ENCODE measurements around the gene MMP24. TPM values are rescaled to one million over a fixed set of nuclear protein-coding genes. Genes with fewer than 3 reads are reported as not detected.

MMP24 gene
- total and polyA plus RNA-seq, 4 donors, result 15.3 to 51.0 (median 35.4) TPM

DNA sequence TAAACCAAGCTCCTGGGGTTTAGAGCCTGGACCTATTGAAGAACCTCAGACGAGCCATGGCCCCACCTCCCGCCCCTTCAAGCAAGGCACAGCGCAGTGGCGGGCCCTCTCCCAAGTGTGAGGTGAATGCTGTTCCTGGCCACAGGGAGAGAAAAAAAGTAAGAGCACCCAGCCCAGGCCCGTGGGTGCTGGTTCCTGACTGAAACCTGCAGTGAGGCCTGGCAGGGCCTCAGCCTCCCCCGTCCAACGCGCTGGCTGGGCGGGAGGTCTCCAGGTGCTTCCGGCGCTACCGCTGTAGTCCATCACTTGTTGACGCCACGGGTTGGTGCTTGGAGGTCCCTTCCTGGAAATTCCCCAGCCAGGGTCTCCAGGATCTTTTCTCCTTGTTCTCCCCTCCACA, 71.2 kb downstream of the MMP24 start:
- 93% methylated on average over 14 of the region's 14 CpGs for whole genome bisulfite sequencing (ENCODE audit: insufficient coverage)
- no peak overlapping the region for H3K4me3 ChIP-seq (ENCODE audit: low read depth, low read length)
- H3K27ac ChIP-seq (ENCODE audit: low read depth, low read length), result no peak overlapping the region
- no peak for DNase-seq (ENCODE audit: low read depth in 4 of 6, low spot score in 6 of 6)
- no peaks in the 10 kb centered on the region for H3K4me1 ChIP-seq (ENCODE audit: control insufficient read depth, insufficient read depth, low read length)
- H3K27me3 ChIP-seq (ENCODE audit: control insufficient read depth, insufficient read depth, low read length), result no peaks in the 10 kb centered on the region
- H3K36me3 ChIP-seq (ENCODE audit: control insufficient read depth, insufficient read depth, low read length), result peaks cover 6% of the 10 kb centered on the region
- H3K9me3 ChIP-seq (ENCODE audit: control insufficient read depth, insufficient read depth, low read length), result no peaks in the 10 kb centered on the region

DNA sequence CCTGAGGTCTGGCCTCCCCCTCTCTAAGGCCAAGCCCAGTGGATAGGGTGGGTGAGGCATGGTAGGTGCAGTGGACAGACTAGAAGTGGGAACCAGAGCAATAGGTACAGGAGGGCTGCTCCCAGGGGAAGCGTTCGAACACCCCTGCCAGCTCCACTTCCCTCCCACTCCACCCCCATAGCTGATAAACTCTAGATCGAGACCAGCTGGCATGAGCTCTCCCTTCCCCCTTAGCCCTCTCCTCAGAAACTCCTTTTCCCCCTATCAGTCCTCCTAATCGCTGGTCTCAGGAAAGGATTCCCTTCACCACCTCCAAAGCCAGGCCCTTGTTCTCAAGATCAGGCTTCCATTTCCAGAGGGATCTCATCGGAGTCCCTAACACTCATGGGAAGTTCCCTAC, 71.8 kb downstream of the MMP24 start:
- 90% methylated on average over 5 of the region's 5 CpGs for whole genome bisulfite sequencing (ENCODE audit: insufficient coverage)

DNA sequence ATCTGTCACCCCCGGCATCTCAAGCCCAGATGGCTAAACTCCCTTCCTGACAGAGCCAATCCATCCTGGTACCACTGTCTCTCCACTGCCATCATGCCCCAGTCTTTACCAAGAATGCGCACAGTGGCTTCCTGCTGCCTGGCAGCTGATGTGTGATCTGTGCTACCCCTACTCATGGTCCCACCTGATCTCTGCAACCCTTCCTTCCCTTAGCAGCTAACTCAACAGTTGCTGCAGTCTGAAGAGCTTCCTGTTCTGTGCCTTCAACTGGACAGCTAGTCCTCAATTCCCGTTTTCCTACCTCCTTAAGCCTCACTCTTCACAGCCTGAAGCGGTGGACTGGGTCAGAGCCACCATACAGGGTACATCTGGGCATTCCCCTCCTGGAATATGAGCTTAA, 73.3 kb downstream of the MMP24 start:
- Histone ChIP-seq H3K4me1 (ENCODE audit: control insufficient read depth, insufficient read depth, low read length) (peaks cover 10% of the 10 kb centered on the region), H3K9me3 (ENCODE audit: control insufficient read depth, insufficient read depth, low read length) (no peaks in the 10 kb centered on the region), H3K27me3 (ENCODE audit: control insufficient read depth, insufficient read depth, low read length) (no peaks in the 10 kb centered on the region), H3K4me3 (ENCODE audit: low read depth, low read length) (no peak overlapping the region), H3K36me3 (ENCODE audit: control insufficient read depth, insufficient read depth, low read length) (peaks cover 22% of the 10 kb centered on the region), H3K27ac (ENCODE audit: low read depth, low read length) (no peak overlapping the region)
- DNase-seq (ENCODE audit: low read depth in 4 of 6, low spot score in 6 of 6), result no peak
- 84% methylated on average over 4 of the region's 4 CpGs for WGBS (ENCODE audit: insufficient coverage)

More for the DNA sequence above, 71.8 kb downstream of the MMP24 start:
- Histone ChIP-seq H3K27ac (ENCODE audit: low read depth, low read length) (no peak overlapping the region), H3K36me3 (ENCODE audit: control insufficient read depth, insufficient read depth, low read length) (peaks cover 10% of the 10 kb centered on the region), H3K9me3 (ENCODE audit: control insufficient read depth, insufficient read depth, low read length) (no peaks in the 10 kb centered on the region), H3K4me1 (ENCODE audit: control insufficient read depth, insufficient read depth, low read length) (peaks cover under 1% of the 10 kb centered on the region), H3K4me3 (ENCODE audit: low read depth, low read length) (no peak overlapping the region), H3K27me3 (ENCODE audit: control insufficient read depth, insufficient read depth, low read length) (no peaks in the 10 kb centered on the region)
- DNase-seq (ENCODE audit: low read depth in 4 of 6, low spot score in 6 of 6), result no peak

DNA sequence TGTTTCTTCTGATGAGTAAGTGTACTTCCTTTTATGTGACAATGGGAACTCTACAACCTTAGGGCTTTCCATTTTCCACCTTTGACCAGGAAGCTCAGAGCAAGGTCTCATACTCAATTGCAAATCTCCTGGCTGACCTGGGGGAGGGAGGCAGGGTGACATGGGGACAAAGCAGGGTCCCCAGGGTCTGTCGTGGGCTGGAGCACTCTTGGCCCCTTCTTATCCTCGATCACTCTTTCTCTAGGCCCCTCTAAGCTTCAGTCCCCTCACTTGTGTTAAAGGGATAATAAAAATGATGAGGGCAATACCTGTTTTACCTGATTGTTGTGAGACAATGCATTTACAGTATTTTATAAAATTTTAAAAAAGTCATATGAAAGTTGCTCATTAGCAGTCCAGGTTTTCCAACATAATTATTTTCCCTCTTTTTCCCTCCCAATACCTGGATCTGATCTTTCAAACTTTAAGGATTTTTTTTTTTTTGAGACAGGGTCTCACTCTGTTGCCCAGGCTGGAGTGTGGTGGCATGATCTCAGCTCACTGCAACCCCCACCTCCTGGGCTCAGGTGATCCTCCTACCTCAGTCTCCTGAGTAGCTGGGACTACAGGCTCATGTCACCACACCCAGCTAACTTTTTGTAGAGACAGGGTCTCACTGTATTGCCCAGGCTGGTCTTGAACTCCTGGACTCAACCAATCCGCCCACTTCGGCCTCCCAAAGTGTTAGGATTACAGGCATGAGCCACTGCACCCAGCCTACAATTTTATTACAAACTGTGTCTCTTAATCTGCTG, 74.2 kb downstream of the MMP24 start:
- no peak overlapping the region for H3K27ac ChIP-seq (ENCODE audit: low read depth, low read length)
- H3K36me3 ChIP-seq (ENCODE audit: control insufficient read depth, insufficient read depth, low read length), result peaks cover 25% of the 10 kb centered on the region
- 94% methylated on average over 3 of the region's 4 CpGs for WGBS (ENCODE audit: insufficient coverage)
- DNase-seq (ENCODE audit: low read depth in 4 of 6, low spot score in 6 of 6), result no peak
- no peaks in the 10 kb centered on the region for H3K27me3 ChIP-seq (ENCODE audit: control insufficient read depth, insufficient read depth, low read length)
- no peaks in the 10 kb centered on the region for H3K9me3 ChIP-seq (ENCODE audit: control insufficient read depth, insufficient read depth, low read length)
- no peak overlapping the region for H3K4me3 ChIP-seq (ENCODE audit: low read depth, low read length)
- H3K4me1 ChIP-seq (ENCODE audit: control insufficient read depth, insufficient read depth, low read length), result peaks cover 10% of the 10 kb centered on the region

DNA sequence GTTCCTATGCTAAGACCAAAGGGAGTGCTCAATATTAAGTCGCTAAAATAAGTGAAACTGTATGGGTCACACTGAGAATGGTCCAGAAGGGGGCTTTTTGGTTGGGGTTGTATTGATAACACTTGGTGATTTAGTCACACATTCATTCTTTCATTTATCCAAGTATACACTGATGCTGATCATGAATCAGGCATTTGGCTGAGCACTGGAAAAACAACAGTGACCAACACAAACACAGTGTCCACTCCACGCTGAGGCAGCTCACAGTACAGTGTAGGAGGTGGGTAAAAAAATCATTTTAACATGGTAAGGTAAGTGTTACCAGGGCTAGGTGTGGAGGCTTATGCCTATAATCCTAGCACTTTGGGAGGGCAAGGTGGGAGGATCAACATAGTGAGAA, 74.9 kb downstream of the MMP24 start:
- no peak for DNase-seq (ENCODE audit: low read depth in 4 of 6, low spot score in 6 of 6)
- WGBS (ENCODE audit: insufficient coverage), result no CpG with 5 or more reads among the region's 2 CpGs
- no peak overlapping the region for H3K4me3 ChIP-seq (ENCODE audit: low read depth, low read length)
- peaks cover 10% of the 10 kb centered on the region for H3K4me1 ChIP-seq (ENCODE audit: control insufficient read depth, insufficient read depth, low read length)
- peaks cover 32% of the 10 kb centered on the region for H3K36me3 ChIP-seq (ENCODE audit: control insufficient read depth, insufficient read depth, low read length)
- H3K9me3 ChIP-seq (ENCODE audit: control insufficient read depth, insufficient read depth, low read length), result no peaks in the 10 kb centered on the region
- H3K27me3 ChIP-seq (ENCODE audit: control insufficient read depth, insufficient read depth, low read length), result no peaks in the 10 kb centered on the region
- H3K27ac ChIP-seq (ENCODE audit: low read depth, low read length), result no peak overlapping the region

DNA sequence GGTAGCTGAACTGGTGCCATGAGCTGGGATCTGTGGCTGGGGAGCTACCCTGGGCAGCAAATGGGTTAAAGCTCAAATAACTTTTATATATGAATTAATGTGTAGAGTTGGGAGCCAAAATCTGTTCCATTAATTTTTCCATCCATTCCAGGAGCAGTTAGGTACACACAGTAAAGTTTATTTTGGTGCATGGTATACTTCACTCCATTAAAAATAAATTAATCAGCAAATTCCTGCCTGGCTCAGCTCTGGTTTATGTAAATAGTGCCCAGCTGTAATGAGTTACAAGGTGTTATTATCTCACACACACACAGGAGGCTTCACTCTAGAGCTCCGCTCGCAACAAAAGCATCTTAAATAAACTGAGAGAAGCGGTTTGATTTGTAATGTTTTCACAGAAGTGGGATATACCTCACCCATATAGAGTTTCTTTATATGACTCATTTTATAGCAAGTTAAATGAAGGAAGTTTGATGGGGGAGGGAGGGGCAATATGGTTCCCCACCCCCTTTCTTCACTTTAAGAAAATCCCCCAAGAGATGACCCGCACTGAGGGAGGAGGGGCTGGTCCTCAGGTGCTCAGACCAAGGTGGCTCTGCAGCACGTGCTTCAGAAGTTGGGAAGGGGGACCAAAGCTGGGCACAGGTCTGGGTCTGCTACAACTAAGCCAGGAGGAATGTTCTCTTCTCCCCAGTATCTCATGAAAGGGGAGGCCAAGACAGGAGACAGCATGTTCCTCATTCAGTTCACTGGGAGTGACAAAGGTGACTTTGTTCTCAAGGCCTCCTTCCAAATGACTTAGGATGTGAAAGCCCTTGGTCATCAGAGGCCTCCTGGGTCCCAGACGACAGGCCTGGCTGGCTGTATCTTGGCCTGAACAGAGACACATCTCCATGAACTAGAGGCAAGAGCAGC, 76.2 kb downstream of the MMP24 start:
- 80% methylated on average over 1 of the region's 6 CpGs for WGBS (ENCODE audit: insufficient coverage)
- H3K4me3 ChIP-seq (ENCODE audit: low read depth, low read length), result no peak overlapping the region
- peaks cover 32% of the 10 kb centered on the region for H3K36me3 ChIP-seq (ENCODE audit: control insufficient read depth, insufficient read depth, low read length)
- DNase-seq (ENCODE audit: low read depth in 4 of 6, low spot score in 6 of 6), result no peak
- H3K27me3 ChIP-seq (ENCODE audit: control insufficient read depth, insufficient read depth, low read length), result no peaks in the 10 kb centered on the region
- no peak overlapping the region for H3K27ac ChIP-seq (ENCODE audit: low read depth, low read length)
- no peaks in the 10 kb centered on the region for H3K9me3 ChIP-seq (ENCODE audit: control insufficient read depth, insufficient read depth, low read length)
- H3K4me1 ChIP-seq (ENCODE audit: control insufficient read depth, insufficient read depth, low read length), result peaks cover 22% of the 10 kb centered on the region

DNA sequence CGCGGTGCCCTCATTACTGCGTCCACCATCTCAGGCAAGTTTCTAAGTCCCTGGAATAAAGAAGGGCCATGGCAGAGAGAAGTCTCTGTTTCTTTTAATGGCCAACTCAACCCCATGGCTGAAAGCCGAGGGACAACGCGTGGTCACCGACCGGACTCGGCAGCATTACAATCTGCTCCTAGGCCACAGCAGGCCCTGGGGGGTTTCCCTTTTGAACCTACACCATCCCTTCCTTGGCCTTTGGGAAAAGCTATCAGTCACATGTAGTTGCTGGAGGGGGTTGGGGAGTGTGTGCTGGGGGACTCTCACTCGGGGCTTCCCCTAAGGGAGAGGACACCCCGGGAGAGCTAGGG, 76.9 kb downstream of the MMP24 start:
- H3K9me3 ChIP-seq (ENCODE audit: control insufficient read depth, insufficient read depth, low read length), result no peaks in the 10 kb centered on the region
- DNase-seq (ENCODE audit: low read depth in 4 of 6, low spot score in 6 of 6), result no peak
- H3K27ac ChIP-seq (ENCODE audit: low read depth, low read length), result no peak overlapping the region
- no peak overlapping the region for H3K4me3 ChIP-seq (ENCODE audit: low read depth, low read length)
- 86% methylated on average over 11 of the region's 11 CpGs for WGBS (ENCODE audit: insufficient coverage)
- H3K27me3 ChIP-seq (ENCODE audit: control insufficient read depth, insufficient read depth, low read length), result no peaks in the 10 kb centered on the region
- H3K36me3 ChIP-seq (ENCODE audit: control insufficient read depth, insufficient read depth, low read length), result peaks cover 32% of the 10 kb centered on the region
- peaks cover 28% of the 10 kb centered on the region for H3K4me1 ChIP-seq (ENCODE audit: control insufficient read depth, insufficient read depth, low read length)

DNA sequence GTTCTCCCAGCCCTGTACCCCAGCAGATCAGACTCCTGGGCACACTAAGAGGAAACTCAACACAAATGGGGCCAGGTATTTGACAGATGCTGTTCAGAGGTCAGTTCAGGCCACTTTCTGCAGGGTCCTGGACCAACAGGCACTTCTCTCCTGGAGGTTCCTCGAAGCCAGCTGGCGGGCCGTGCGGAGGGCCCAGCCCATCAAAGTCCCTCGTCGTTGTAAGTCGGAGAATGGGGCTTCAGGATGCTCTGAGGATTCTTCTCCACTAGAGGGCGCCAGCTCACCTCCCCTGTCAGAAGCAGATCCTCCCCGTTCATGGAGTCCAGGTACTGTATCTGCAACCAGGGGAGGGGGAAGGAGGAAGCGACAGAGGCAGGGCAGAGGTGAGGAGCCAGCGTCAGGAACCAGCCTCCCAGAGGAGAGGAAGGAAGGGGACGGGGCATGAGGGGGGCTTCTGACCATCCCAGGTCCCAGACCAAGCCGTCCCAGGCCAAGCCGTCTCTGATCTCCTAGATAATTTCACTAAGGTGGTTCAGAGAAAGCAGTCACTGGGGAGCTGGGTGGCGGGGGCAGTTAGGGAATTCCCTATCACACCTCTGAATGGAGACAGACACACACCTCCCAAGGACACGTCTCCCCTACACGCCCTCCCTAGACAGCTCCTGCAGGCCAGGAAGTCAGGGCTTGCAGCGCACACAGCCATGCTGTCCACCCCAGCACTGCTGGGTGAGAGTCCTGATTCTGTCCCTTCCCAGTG, 77.4 kb downstream of the MMP24 start:
- Histone ChIP-seq H3K4me3 (ENCODE audit: low read depth, low read length) (no peak overlapping the region), H3K27me3 (ENCODE audit: control insufficient read depth, insufficient read depth, low read length) (no peaks in the 10 kb centered on the region), H3K36me3 (ENCODE audit: control insufficient read depth, insufficient read depth, low read length) (peaks cover 32% of the 10 kb centered on the region), H3K9me3 (ENCODE audit: control insufficient read depth, insufficient read depth, low read length) (no peaks in the 10 kb centered on the region), H3K27ac (ENCODE audit: low read depth, low read length) (no peak overlapping the region), H3K4me1 (ENCODE audit: control insufficient read depth, insufficient read depth, low read length) (peaks cover 34% of the 10 kb centered on the region)
- peak in 4 of 6 donors; percentile 64 to 94 (median 76) for DNase-seq (ENCODE audit: low read depth in 4 of 6, low spot score in 6 of 6)
- WGBS (ENCODE audit: insufficient coverage), result 27% methylated on average over 10 of the region's 18 CpGs

DNA sequence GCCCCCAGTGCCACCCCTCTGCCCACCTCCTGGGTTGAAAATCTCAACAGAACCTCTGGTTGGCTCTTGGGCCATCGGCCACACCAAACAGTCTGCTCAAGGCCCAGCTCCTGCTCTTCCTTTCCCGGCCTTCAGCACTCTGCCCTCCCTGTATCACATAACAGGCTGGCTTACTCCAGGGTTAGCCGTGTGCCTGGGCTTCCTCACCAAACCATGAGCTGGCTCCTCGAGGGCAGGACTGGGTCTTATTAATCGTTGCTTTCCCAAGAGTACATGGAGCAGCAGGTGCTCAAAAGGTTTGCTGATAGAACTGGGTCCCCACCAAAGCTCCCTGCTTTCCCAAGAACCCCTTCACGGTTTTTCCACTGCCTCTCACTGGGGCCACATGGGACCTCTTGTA, 78.5 kb downstream of the MMP24 start:
- H3K9me3 ChIP-seq (ENCODE audit: control insufficient read depth, insufficient read depth, low read length), result no peaks in the 10 kb centered on the region
- WGBS (ENCODE audit: insufficient coverage), result 92% methylated on average over 6 of the region's 6 CpGs
- H3K27ac ChIP-seq (ENCODE audit: low read depth, low read length), result no peak overlapping the region
- no peak for DNase-seq (ENCODE audit: low read depth in 4 of 6, low spot score in 6 of 6)
- no peak overlapping the region for H3K4me3 ChIP-seq (ENCODE audit: low read depth, low read length)
- peaks cover 34% of the 10 kb centered on the region for H3K4me1 ChIP-seq (ENCODE audit: control insufficient read depth, insufficient read depth, low read length)
- peaks cover 32% of the 10 kb centered on the region for H3K36me3 ChIP-seq (ENCODE audit: control insufficient read depth, insufficient read depth, low read length)
- no peaks in the 10 kb centered on the region for H3K27me3 ChIP-seq (ENCODE audit: control insufficient read depth, insufficient read depth, low read length)
